Measurements from ENCODE around the gene CYP3A4.

DNA sequence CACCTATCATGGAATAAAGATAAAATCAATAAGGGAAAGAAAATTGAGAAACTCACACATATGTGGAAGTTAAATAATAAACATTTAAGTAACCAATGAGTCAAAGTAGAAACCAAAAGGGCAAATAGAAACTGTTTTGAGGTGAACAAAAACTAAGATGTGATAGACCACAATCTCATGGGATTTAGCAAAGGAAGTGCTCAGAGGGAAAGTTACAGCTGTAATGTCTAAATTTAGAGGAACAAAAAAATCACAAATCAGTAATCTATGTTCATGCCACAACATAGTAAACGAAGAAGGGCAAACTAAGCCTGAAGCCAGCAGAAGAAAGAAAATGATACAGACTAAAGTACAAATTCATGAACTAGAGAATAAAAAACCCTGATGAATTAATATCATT is 16.3 kb downstream of the CYP3A4 start:
- TF ChIP-seq POLR2AphosphoS5 (IDR thresholded peaks at IDR 0.05; ENCODE audit: low read depth, low read length) (no peak), POLR2A (IDR thresholded peaks at IDR 0.05; ENCODE audit: low read depth, low read length) (no peak), TAF1 (IDR thresholded peaks at IDR 0.05; ENCODE audit: low read depth, low read length) (no peak), PAX5 (IDR thresholded peaks at IDR 0.05; ENCODE audit: insufficient read depth, low read length, severe bottlenecking) (no peak), SPI1 (IDR thresholded peaks at IDR 0.05; ENCODE audit: low read depth, low read length) (peak; percentile 41; the same call in 1 of the 2 replicates)
